CD4-positive, alpha-beta memory T cell (primary cell): ENCODE data around the gene NRAS. TPM values are rescaled to one million over a fixed set of nuclear protein-coding genes. Genes with fewer than 3 reads are reported as not detected.
A peak's percentile ranks its signal among the peaks of the same experiment; 100 is the strongest.

ENCODE experiments used
- CTCF ChIA-PET: fragments of 350-600 bp; sonication (Branson Sonifier 250); formaldehyde crosslinking; loops from one replicate; lab custom pipeline; 2021; ENCODE audit warnings: inconsistent platforms; ENCODE audit not compliant: partially characterized antibody; lab: Charles Lee
- POLR2A ChIA-PET: fragments of 350-600 bp; sonication (Branson Sonifier 250); formaldehyde crosslinking; loops from one replicate; lab custom pipeline; 2021; ENCODE audit not compliant: partially characterized antibody; lab: Charles Lee
- DNase-seq, 5 donors: peaks; one replicate each; pipeline versions ENCODE4 v3.0.0 to v3.0.0-alpha.2; 2020 to 2022; ENCODE audit warnings: mixed read lengths in 1 of 5
- H3K27ac ChIP-seq: one replicate; pipeline ENCODE4 v1.7.0; 2013; ENCODE audit warnings: low read depth, low read length
- H3K27me3 ChIP-seq: 2 replicates; pipeline ENCODE4 v1.7.0; 2013; ENCODE audit warnings: mild to moderate bottlenecking, low read length, moderate library complexity; ENCODE audit not compliant: insufficient read depth
- H3K36me3 ChIP-seq: 2 replicates; pipeline ENCODE4 v1.7.0; 2013; ENCODE audit warnings: mild to moderate bottlenecking, low read length, moderate library complexity; ENCODE audit not compliant: insufficient read depth
- H3K4me1 ChIP-seq: 2 replicates; pipeline ENCODE4 v1.7.0; 2013; ENCODE audit warnings: mild to moderate bottlenecking, low read length, moderate library complexity; ENCODE audit not compliant: insufficient read depth
- H3K4me3 ChIP-seq, 2 donors: one replicate each; pipeline ENCODE4 v1.7.0; 2013; ENCODE audit warnings: low read length in 2 of 2, mild to moderate bottlenecking in 1 of 2
- H3K9me3 ChIP-seq, 2 donors: one replicate each; pipeline ENCODE4 v1.7.0; 2013; ENCODE audit warnings: low read length in 2 of 2, control low read depth in 1 of 2; ENCODE audit not compliant: control insufficient read depth in 1 of 2
- H3K27ac Mint-ChIP-seq, 7 donors: one replicate each; pipeline ENCODE4 v1.8.0; 2020 to 2021; ENCODE audit warnings: mixed read lengths in 7 of 7, mild to moderate bottlenecking in 6 of 7, inconsistent platforms in 3 of 7, moderate library complexity in 3 of 7
- H3K27me3 Mint-ChIP-seq, 2 donors: one replicate each; pipeline ENCODE4 v1.8.0; 2020 to 2021; ENCODE audit warnings: mixed read lengths in 2 of 2
- H3K36me3 Mint-ChIP-seq, 2 donors: one replicate each; pipeline ENCODE4 v1.8.0; 2020 to 2021; ENCODE audit warnings: mixed read lengths in 2 of 2, inconsistent platforms in 1 of 2, mild to moderate bottlenecking in 1 of 2
- H3K4me1 Mint-ChIP-seq, 4 donors: one replicate each; pipeline ENCODE4 v1.8.0; 2020 to 2021; ENCODE audit warnings: mixed read lengths in 4 of 4, mild to moderate bottlenecking in 1 of 4
- H3K4me3 Mint-ChIP-seq, 8 donors: one replicate each; pipeline ENCODE4 v1.8.0; 2020 to 2021; ENCODE audit warnings: mixed read lengths in 8 of 8, mild to moderate bottlenecking in 7 of 8, moderate library complexity in 6 of 8, inconsistent platforms in 3 of 8
- H3K9me3 Mint-ChIP-seq, 8 donors: one replicate each; pipeline ENCODE4 v1.8.0; 2020 to 2021; ENCODE audit warnings: mixed read lengths in 8 of 8, mild to moderate bottlenecking in 5 of 8, inconsistent platforms in 3 of 8, moderate library complexity in 1 of 8
- intact Hi-C: fragments of 100-400 bp; cut with micrococcal nuclease; formaldehyde crosslinking; loops from one replicate; pipeline ENCODE4 v1.15.1; 2023
- polyA plus RNA-seq, 2 donors: library from polyadenylated mRNA; unstranded; fragments of 300-500 nt; fragmentation: Illumina TruSeq; gene quantifications; one replicate each; pipeline ENCODE4 v1.2.3, GENCODE V29; 2021
- total RNA-seq, 2 experiments: library from RNA; stranded (reverse); gene quantifications; one replicate each; pipeline ENCODE4 v1.2.3, GENCODE V29; 2021

NRAS gene
- total and polyA plus RNA-seq, 4 experiments from 2014 or later: 18.0 to 29.3 (median 22.1) TPM

- no peak overlapping the region for H3K4me3 ChIP-seq
Observed at GRCh38 chr1:114746450-114747121, 30.0 kb upstream of the NRAS start.

GRCh38 chr1:114745291-114745690 is 28.7 kb upstream of the NRAS start:
- ChIA-PET POLR2A (no interaction called here), CTCF (no interaction called here)
- peak overlapping the region in 3 of 8 donors; percentile 21 to 57 (median 22) for H3K4me3 Mint-ChIP-seq
- no peak for DNase-seq
- peaks cover 0 to 2% (median 0%) of the 10 kb centered on the region in 8 donors for H3K9me3 Mint-ChIP-seq
- peaks cover 53 to 73% of the 10 kb centered on the region in 2 donors for H3K36me3 Mint-ChIP-seq
- H3K9me3 ChIP-seq: no peaks in the 10 kb centered on the region
- H3K4me3 ChIP-seq: no peak overlapping the region
- no peaks in the 10 kb centered on the region for H3K27me3 ChIP-seq
- peaks cover 45% of the 10 kb centered on the region for H3K36me3 ChIP-seq
- peak overlapping the region in 5 of 7 donors; percentile 17 to 67 (median 33) for H3K27ac Mint-ChIP-seq
- peaks cover 81% of the 10 kb centered on the region for H3K4me1 ChIP-seq
- intact Hi-C loops: no loop called here
- H3K27me3 Mint-ChIP-seq: no peaks in the 10 kb centered on the region
- H3K4me1 Mint-ChIP-seq: peaks cover 56 to 89% (median 73%) of the 10 kb centered on the region in 4 donors
- no peak overlapping the region for H3K27ac ChIP-seq

More at GRCh38 chr1:114746450-114747121, 30.0 kb upstream of the NRAS start:
- H3K9me3 Mint-ChIP-seq: peaks cover 0 to 2% (median 0%) of the 10 kb centered on the region in 8 donors
- DNase-seq: no peak
- H3K36me3 Mint-ChIP-seq: peaks cover 56 to 68% of the 10 kb centered on the region in 2 donors
- Histone ChIP-seq H3K4me1 (peaks cover 84% of the 10 kb centered on the region), H3K36me3 (peaks cover 37% of the 10 kb centered on the region), H3K27me3 (no peaks in the 10 kb centered on the region), H3K27ac (no peak overlapping the region), H3K9me3 (no peaks in the 10 kb centered on the region)
- peak overlapping the region in 2 of 8 donors; percentile 4 to 57 for H3K4me3 Mint-ChIP-seq
- H3K27me3 Mint-ChIP-seq: no peaks in the 10 kb centered on the region
- intact Hi-C loops: no loop called here
- peak overlapping the region in 3 of 7 donors; percentile 33 to 67 (median 63) for H3K27ac Mint-ChIP-seq
- POLR2A ChIA-PET: no interaction called here
- H3K4me1 Mint-ChIP-seq: peaks cover 62 to 90% (median 74%) of the 10 kb centered on the region in 4 donors
- CTCF ChIA-PET: no interaction called here

- Histone ChIP-seq H3K4me1 (peaks cover 54% of the 10 kb centered on the region), H3K4me3 (no peak overlapping the region), H3K36me3 (peaks cover 49% of the 10 kb centered on the region), H3K9me3 (no peaks in the 10 kb centered on the region), H3K27ac (no peak overlapping the region), H3K27me3 (no peaks in the 10 kb centered on the region)
- CTCF ChIA-PET: interaction anchor here (1.8 kb wide), 1 partner anchor 26 kb away, joined by 7 read pairs; the partner anchor contains the start of gene NRAS
- peak overlapping the region in 4 of 7 donors; percentile 9 to 78 (median 44) for H3K27ac Mint-ChIP-seq
- peaks cover 0 to 2% (median 0%) of the 10 kb centered on the region in 8 donors for H3K9me3 Mint-ChIP-seq
- no peaks in the 10 kb centered on the region for H3K27me3 Mint-ChIP-seq
- intact Hi-C loops: no loop called here
- POLR2A ChIA-PET: no interaction called here
- no peak overlapping the region for H3K4me3 Mint-ChIP-seq
- peaks cover 39 to 74% of the 10 kb centered on the region in 2 donors for H3K36me3 Mint-ChIP-seq
- DNase-seq: no peak
- peaks cover 37 to 66% (median 51%) of the 10 kb centered on the region in 4 donors for H3K4me1 Mint-ChIP-seq
Observed at GRCh38 chr1:114741963-114742746, 25.6 kb upstream of the NRAS start.

- CTCF ChIA-PET: no interaction called here
- Histone ChIP-seq H3K27me3 (no peaks in the 10 kb centered on the region), H3K9me3 (no peaks in the 10 kb centered on the region), H3K36me3 (peaks cover 54% of the 10 kb centered on the region), H3K4me1 (peaks cover 36% of the 10 kb centered on the region), H3K4me3 (no peak overlapping the region), H3K27ac (no peak overlapping the region)
- Mint-ChIP-seq H3K4me3 (no peak overlapping the region), H3K27ac (peak overlapping the region in 1 of 7 donors; percentile 12), H3K27me3 (no peaks in the 10 kb centered on the region), H3K36me3 (peaks cover 39 to 72% of the 10 kb centered on the region in 2 donors), H3K4me1 (peaks cover 24 to 54% (median 41%) of the 10 kb centered on the region in 4 donors), H3K9me3 (peaks cover 0 to 2% (median 0%) of the 10 kb centered on the region in 8 donors)
- POLR2A ChIA-PET: no interaction called here
- no peak for DNase-seq
- intact Hi-C loops: no loop called here
Observed at GRCh38 chr1:114740331-114740730, 23.8 kb upstream of the NRAS start.

GRCh38 chr1:114737314-114737849 is 20.8 kb upstream of the NRAS start:
- H3K4me3 Mint-ChIP-seq: peak overlapping the region in 2 of 8 donors; percentile 13 to 42
- peaks cover 49 to 77% of the 10 kb centered on the region in 2 donors for H3K36me3 Mint-ChIP-seq
- ChIA-PET CTCF (interaction anchor here (1.2 kb wide), 1 partner anchor 16 kb away, joined by 4 read pairs; no protein-coding TSS in a partner anchor), POLR2A (interaction anchor here (0.7 to 1.0 kb wide), 3 partner anchors 17 to 21 kb away, joined by 3 read pairs; partner anchors contain the start of genes CSDE1 and NRAS)
- Histone ChIP-seq H3K4me1 (peaks cover 13% of the 10 kb centered on the region), H3K27ac (no peak overlapping the region), H3K9me3 (no peaks in the 10 kb centered on the region), H3K4me3 (no peak overlapping the region), H3K36me3 (peaks cover 72% of the 10 kb centered on the region), H3K27me3 (no peaks in the 10 kb centered on the region)
- no peak for DNase-seq
- H3K27me3 Mint-ChIP-seq: no peaks in the 10 kb centered on the region
- H3K27ac Mint-ChIP-seq: peak overlapping the region in 3 of 7 donors; percentile 19 to 81 (median 57)
- intact Hi-C loops: no loop called here
- no peaks in the 10 kb centered on the region for H3K9me3 Mint-ChIP-seq
- peaks cover 14 to 36% (median 24%) of the 10 kb centered on the region in 4 donors for H3K4me1 Mint-ChIP-seq

- CTCF ChIA-PET: no interaction called here
- peaks cover 10 to 17% (median 13%) of the 10 kb centered on the region in 4 donors for H3K4me1 Mint-ChIP-seq
Observed at GRCh38 chr1:114735479-114735878, 18.9 kb upstream of the NRAS start.

More at GRCh38 chr1:114735479-114735878, 18.9 kb upstream of the NRAS start:
- H3K9me3 ChIP-seq: no peaks in the 10 kb centered on the region
- peak overlapping the region in 3 of 7 donors; percentile 47 to 89 (median 84) for H3K27ac Mint-ChIP-seq
- peaks cover 83% of the 10 kb centered on the region for H3K36me3 ChIP-seq
- no peaks in the 10 kb centered on the region for H3K9me3 Mint-ChIP-seq
- no peak overlapping the region for H3K27ac ChIP-seq
- peaks cover 63 to 85% of the 10 kb centered on the region in 2 donors for H3K36me3 Mint-ChIP-seq
- H3K4me3 ChIP-seq: no peak overlapping the region
- H3K27me3 ChIP-seq: no peaks in the 10 kb centered on the region
- POLR2A ChIA-PET: no interaction called here
- H3K4me1 ChIP-seq: no peaks in the 10 kb centered on the region
- intact Hi-C loops: loop anchor here (2.0 kb wide), 1 partner anchor 15 kb away; no protein-coding TSS in a partner anchor
- H3K27me3 Mint-ChIP-seq: no peaks in the 10 kb centered on the region
- H3K4me3 Mint-ChIP-seq: no peak overlapping the region
- DNase-seq: no peak
